CD8-positive, alpha-beta memory T cell (primary cell): ENCODE results near the gene TMEM233. TPM values are rescaled to one million over a fixed set of nuclear protein-coding genes. Genes with fewer than 3 reads are reported as not detected.
A peak's percentile ranks its signal among the peaks of the same experiment; 100 is the strongest.

Source experiments
- CTCF ChIA-PET: fragments of 350-600 bp; sonication (Branson Sonifier 250); formaldehyde crosslinking; loops from one replicate; lab custom pipeline; 2021; ENCODE audit warnings: antibody characterized with exemption; lab: Charles Lee
- POLR2A ChIA-PET: fragments of 350-600 bp; sonication (Branson Sonifier 250); formaldehyde crosslinking; loops from one replicate; lab custom pipeline; 2021; ENCODE audit warnings: antibody characterized with exemption; lab: Charles Lee
- DNase-seq, 5 donors: peaks; one replicate each; pipeline versions ENCODE4 v3.0.0 to v3.0.0-alpha.2; 2020 to 2022; ENCODE audit warnings: mixed read lengths in 1 of 5
- H3K27ac ChIP-seq: one replicate; pipeline ENCODE4 v1.7.0; 2013; ENCODE audit warnings: low read depth, mild to moderate bottlenecking, low read length, moderate library complexity
- H3K27me3 ChIP-seq: 2 replicates; pipeline ENCODE4 v1.7.0; 2013; ENCODE audit warnings: low read length, mild to moderate bottlenecking; ENCODE audit not compliant: insufficient read depth, poor library complexity, severe bottlenecking
- H3K36me3 ChIP-seq: 2 replicates; pipeline ENCODE4 v1.7.0; 2013; ENCODE audit warnings: mild to moderate bottlenecking, low read length, moderate library complexity; ENCODE audit not compliant: insufficient read depth
- H3K4me1 ChIP-seq: 2 replicates; pipeline ENCODE4 v1.7.0; 2013; ENCODE audit warnings: mild to moderate bottlenecking, low read length, moderate library complexity; ENCODE audit not compliant: insufficient read depth
- H3K4me3 ChIP-seq: 2 replicates; pipeline ENCODE4 v1.7.0; 2013; ENCODE audit warnings: mild to moderate bottlenecking, low read length
- H3K9me3 ChIP-seq: 2 replicates; pipeline ENCODE4 v1.7.0; 2013; ENCODE audit warnings: mild to moderate bottlenecking, low read length
- H3K27ac Mint-ChIP-seq, 8 donors: one replicate each; pipeline ENCODE4 v1.8.0; 2020 to 2021; ENCODE audit warnings: mixed read lengths in 8 of 8, mild to moderate bottlenecking in 6 of 8, inconsistent platforms in 3 of 8, moderate library complexity in 3 of 8
- H3K27me3 Mint-ChIP-seq, 2 donors: one replicate each; pipeline ENCODE4 v1.8.0; 2020 to 2021; ENCODE audit warnings: mixed read lengths in 2 of 2, mild to moderate bottlenecking in 1 of 2, moderate library complexity in 1 of 2
- H3K36me3 Mint-ChIP-seq, 3 donors: one replicate each; pipeline ENCODE4 v1.8.0; 2020 to 2021; ENCODE audit warnings: mixed read lengths in 3 of 3, inconsistent platforms in 1 of 3, mild to moderate bottlenecking in 1 of 3
- H3K4me1 Mint-ChIP-seq, 3 donors: one replicate each; pipeline ENCODE4 v1.8.0; 2020 to 2021; ENCODE audit warnings: mixed read lengths in 3 of 3, inconsistent platforms in 1 of 3, mild to moderate bottlenecking in 1 of 3
- H3K4me3 Mint-ChIP-seq, 7 donors: one replicate each; pipeline ENCODE4 v1.8.0; 2020 to 2021; ENCODE audit warnings: mixed read lengths in 7 of 7, mild to moderate bottlenecking in 6 of 7, moderate library complexity in 4 of 7, inconsistent platforms in 2 of 7
- H3K9me3 Mint-ChIP-seq, 5 donors: one replicate each; pipeline ENCODE4 v1.8.0; 2020 to 2022; ENCODE audit warnings: mixed read lengths in 5 of 5, mild to moderate bottlenecking in 3 of 5, moderate library complexity in 2 of 5, inconsistent platforms in 1 of 5
- polyA plus RNA-seq: library from polyadenylated mRNA; unstranded; fragments of 300-500 nt; fragmentation: Illumina TruSeq; gene quantifications from one replicate; pipeline ENCODE4 v1.2.3, GENCODE V29; 2021
- total RNA-seq, 2 experiments: library from RNA; stranded (reverse); gene quantifications; one replicate each; pipeline ENCODE4 v1.2.3, GENCODE V29; 2021

The TMEM233 gene
- total and polyA plus RNA-seq, 3 experiments from 2014 or later = not detected

- peak overlapping the region in 2 of 8 donors; percentile 54 to 68 for H3K27ac Mint-ChIP-seq
- DNase-seq = no peak
- H3K4me1 ChIP-seq = no peaks in the 10 kb centered on the region
Measured at GRCh38 chr12:119679490-119679889, 85.9 kb downstream of the TMEM233 start.

GRCh38 chr12:119681111-119681510 is 87.5 kb downstream of the TMEM233 start:
- Mint-ChIP-seq H3K9me3 (no peaks in the 10 kb centered on the region), H3K36me3 (peaks cover 5 to 62% (median 12%) of the 10 kb centered on the region in 3 donors), H3K27me3 (no peaks in the 10 kb centered on the region), H3K4me3 (no peak overlapping the region), H3K27ac (peak overlapping the region in 3 of 8 donors; percentile 17 to 91 (median 51)), H3K4me1 (peaks cover 6 to 11% (median 7%) of the 10 kb centered on the region in 3 donors)
- CTCF ChIA-PET = interaction anchor here (1.8 kb wide), 1 partner anchor 13 kb away, joined by 8 read pairs; the partner anchor contains the start of gene PRKAB1
- H3K9me3 ChIP-seq = no peaks in the 10 kb centered on the region
- H3K27me3 ChIP-seq = no peaks in the 10 kb centered on the region
- POLR2A ChIA-PET = interaction anchor here (1.0 kb wide), 1 partner anchor 14 kb away, joined by 3 read pairs; no protein-coding TSS in a partner anchor
- peaks cover 36% of the 10 kb centered on the region for H3K36me3 ChIP-seq
- no peak overlapping the region for H3K27ac ChIP-seq
- no peaks in the 10 kb centered on the region for H3K4me1 ChIP-seq
- no peak overlapping the region for H3K4me3 ChIP-seq
- no peak for DNase-seq

More at GRCh38 chr12:119679490-119679889, 85.9 kb downstream of the TMEM233 start:
- ChIA-PET CTCF (interaction anchor here (0.7 to 1.8 kb wide), 2 partner anchors 12 kb away, joined by 3 to 8 read pairs; partner anchors contain the start of gene PRKAB1), POLR2A (no interaction called here)
- Histone ChIP-seq H3K9me3 (no peaks in the 10 kb centered on the region), H3K4me3 (no peak overlapping the region), H3K27ac (no peak overlapping the region), H3K36me3 (peaks cover 50% of the 10 kb centered on the region), H3K27me3 (no peaks in the 10 kb centered on the region)
- no peaks in the 10 kb centered on the region for H3K27me3 Mint-ChIP-seq
- H3K4me3 Mint-ChIP-seq = no peak overlapping the region
- peaks cover 6 to 11% (median 7%) of the 10 kb centered on the region in 3 donors for H3K4me1 Mint-ChIP-seq
- H3K9me3 Mint-ChIP-seq = no peaks in the 10 kb centered on the region
- peaks cover 5 to 78% (median 14%) of the 10 kb centered on the region in 3 donors for H3K36me3 Mint-ChIP-seq

GRCh38 chr12:119681728-119682638 is 88.4 kb downstream of the TMEM233 start:
- no peak for DNase-seq
- H3K27ac Mint-ChIP-seq = peak overlapping the region; percentile 42 to 91 (median 74)
- CTCF ChIA-PET = interaction anchor here (1.0 kb wide), 1 partner anchor 15 kb away, joined by 4 read pairs; the partner anchor contains the start of gene PRKAB1
- Histone ChIP-seq H3K4me3 (no peak overlapping the region), H3K4me1 (no peaks in the 10 kb centered on the region), H3K27me3 (no peaks in the 10 kb centered on the region), H3K27ac (no peak overlapping the region), H3K9me3 (no peaks in the 10 kb centered on the region), H3K36me3 (peaks cover 28% of the 10 kb centered on the region)
- peaks cover 6 to 11% (median 7%) of the 10 kb centered on the region in 3 donors for H3K4me1 Mint-ChIP-seq
- peaks cover 0 to 53% (median 9%) of the 10 kb centered on the region in 3 donors for H3K36me3 Mint-ChIP-seq
- H3K27me3 Mint-ChIP-seq = no peaks in the 10 kb centered on the region
- H3K4me3 Mint-ChIP-seq = no peak overlapping the region
- H3K9me3 Mint-ChIP-seq = no peaks in the 10 kb centered on the region
- POLR2A ChIA-PET = no interaction called here

GRCh38 chr12:119682639-119683252 is 89.2 kb downstream of the TMEM233 start:
- DNase-seq = no peak
- H3K27ac Mint-ChIP-seq = peak overlapping the region; percentile 38 to 91 (median 64)
- no peaks in the 10 kb centered on the region for H3K9me3 ChIP-seq
- no peak overlapping the region for H3K4me3 Mint-ChIP-seq
- H3K4me1 ChIP-seq = no peaks in the 10 kb centered on the region
- CTCF ChIA-PET = interaction anchor here (1.0 kb wide), 1 partner anchor 15 kb away, joined by 4 read pairs; the partner anchor contains the start of gene PRKAB1
- H3K27ac ChIP-seq = no peak overlapping the region
- H3K9me3 Mint-ChIP-seq = no peaks in the 10 kb centered on the region
- H3K4me3 ChIP-seq = no peak overlapping the region
- H3K27me3 Mint-ChIP-seq = no peaks in the 10 kb centered on the region
- POLR2A ChIA-PET = no interaction called here
- H3K36me3 Mint-ChIP-seq = peaks cover 0 to 46% (median 7%) of the 10 kb centered on the region in 3 donors
- H3K4me1 Mint-ChIP-seq = peaks cover 6 to 11% (median 7%) of the 10 kb centered on the region in 3 donors
- H3K36me3 ChIP-seq = peaks cover 23% of the 10 kb centered on the region
- no peaks in the 10 kb centered on the region for H3K27me3 ChIP-seq

GRCh38 chr12:119683413-119683812 is 89.8 kb downstream of the TMEM233 start:
- H3K27ac ChIP-seq = no peak overlapping the region
- Mint-ChIP-seq H3K4me3 (no peak overlapping the region), H3K27me3 (no peaks in the 10 kb centered on the region), H3K9me3 (no peaks in the 10 kb centered on the region), H3K4me1 (peaks cover 6 to 11% (median 7%) of the 10 kb centered on the region in 3 donors), H3K36me3 (peaks cover 0 to 39% (median 7%) of the 10 kb centered on the region in 3 donors), H3K27ac (peak overlapping the region in 1 of 8 donors; percentile 42)
- H3K9me3 ChIP-seq = no peaks in the 10 kb centered on the region
- no peak for DNase-seq
- no peaks in the 10 kb centered on the region for H3K27me3 ChIP-seq
- H3K4me1 ChIP-seq = no peaks in the 10 kb centered on the region
- CTCF ChIA-PET = no interaction called here
- no peak overlapping the region for H3K4me3 ChIP-seq
- peaks cover 17% of the 10 kb centered on the region for H3K36me3 ChIP-seq
- POLR2A ChIA-PET = no interaction called here

- H3K9me3 ChIP-seq = no peaks in the 10 kb centered on the region
- peaks cover 0 to 35% (median 7%) of the 10 kb centered on the region in 3 donors for H3K36me3 Mint-ChIP-seq
- ChIA-PET POLR2A (no interaction called here), CTCF (no interaction called here)
- peaks cover 13% of the 10 kb centered on the region for H3K36me3 ChIP-seq
- H3K27me3 ChIP-seq = no peaks in the 10 kb centered on the region
- H3K4me3 ChIP-seq = no peak overlapping the region
- H3K4me3 Mint-ChIP-seq = no peak overlapping the region
- peak overlapping the region in 1 of 8 donors; percentile 17 for H3K27ac Mint-ChIP-seq
- H3K9me3 Mint-ChIP-seq = no peaks in the 10 kb centered on the region
- H3K4me1 Mint-ChIP-seq = peaks cover 6 to 11% (median 7%) of the 10 kb centered on the region in 3 donors
- no peaks in the 10 kb centered on the region for H3K27me3 Mint-ChIP-seq
- DNase-seq = no peak
- no peaks in the 10 kb centered on the region for H3K4me1 ChIP-seq
- H3K27ac ChIP-seq = no peak overlapping the region
Measured at GRCh38 chr12:119683816-119684215, 90.2 kb downstream of the TMEM233 start.

GRCh38 chr12:119684711-119685369 is 91.3 kb downstream of the TMEM233 start:
- Mint-ChIP-seq H3K27ac (no peak overlapping the region), H3K9me3 (no peaks in the 10 kb centered on the region), H3K4me1 (peaks cover 6 to 11% (median 7%) of the 10 kb centered on the region in 3 donors), H3K4me3 (no peak overlapping the region), H3K36me3 (peaks cover 0 to 25% (median 3%) of the 10 kb centered on the region in 3 donors), H3K27me3 (no peaks in the 10 kb centered on the region)
- peaks cover 8% of the 10 kb centered on the region for H3K36me3 ChIP-seq
- ChIA-PET POLR2A (interaction anchor here (0.6 kb wide), 1 partner anchor 1543 kb away, joined by 3 read pairs; no protein-coding TSS in a partner anchor), CTCF (no interaction called here)
- H3K4me3 ChIP-seq = no peak overlapping the region
- H3K9me3 ChIP-seq = no peaks in the 10 kb centered on the region
- H3K27me3 ChIP-seq = no peaks in the 10 kb centered on the region
- H3K4me1 ChIP-seq = no peaks in the 10 kb centered on the region
- no peak for DNase-seq
- no peak overlapping the region for H3K27ac ChIP-seq
